Stomach (tissue), 4 donors: ENCODE data around the gene DDX6.

Experiments used
- POLR2A ChIP-seq, 4 donors: fragments of 450-650 bp; IDR thresholded peaks; one replicate each; pipeline ENCODE4 v1.6.1; 2016; ENCODE audit warnings: antibody characterized with exemption in 4 of 4, control low read depth in 2 of 4, mild to moderate bottlenecking in 1 of 4, moderate library complexity in 1 of 4
- TF ChIP-seq, protein P1 (sequence below), 7 experiments: fragments of 450-650 bp in 4 of 7; fragments of 200-600 bp in 3 of 7; sonication (generic) in 3 of 7; IDR thresholded peaks; one replicate each; pipeline ENCODE4 v1.5.1; 2016 to 2019; ENCODE audit warnings: antibody characterized with exemption in 7 of 7, control low read depth in 2 of 7, mild to moderate bottlenecking in 1 of 7

DNA sequence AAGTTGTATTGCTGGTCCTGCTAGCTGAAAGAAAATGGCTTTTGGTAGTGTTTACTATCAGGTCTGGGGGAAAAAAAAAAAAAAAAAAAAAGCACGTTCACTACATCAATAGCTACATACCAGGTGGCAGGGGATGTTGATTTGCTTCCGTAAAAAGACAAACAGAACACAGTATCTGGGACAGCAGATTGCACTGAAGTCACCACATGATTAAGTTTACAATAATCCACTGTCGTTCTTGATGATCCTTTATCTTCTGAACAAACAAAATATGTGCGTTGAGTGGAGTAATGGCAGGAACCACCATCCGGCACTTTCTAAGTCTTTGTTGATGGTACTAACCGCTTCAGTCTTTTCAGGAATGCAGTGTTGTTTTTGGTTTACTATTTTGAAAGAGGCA is 48.7 kb downstream of the DDX6 start:
- TF ChIP-seq, protein P1, sequence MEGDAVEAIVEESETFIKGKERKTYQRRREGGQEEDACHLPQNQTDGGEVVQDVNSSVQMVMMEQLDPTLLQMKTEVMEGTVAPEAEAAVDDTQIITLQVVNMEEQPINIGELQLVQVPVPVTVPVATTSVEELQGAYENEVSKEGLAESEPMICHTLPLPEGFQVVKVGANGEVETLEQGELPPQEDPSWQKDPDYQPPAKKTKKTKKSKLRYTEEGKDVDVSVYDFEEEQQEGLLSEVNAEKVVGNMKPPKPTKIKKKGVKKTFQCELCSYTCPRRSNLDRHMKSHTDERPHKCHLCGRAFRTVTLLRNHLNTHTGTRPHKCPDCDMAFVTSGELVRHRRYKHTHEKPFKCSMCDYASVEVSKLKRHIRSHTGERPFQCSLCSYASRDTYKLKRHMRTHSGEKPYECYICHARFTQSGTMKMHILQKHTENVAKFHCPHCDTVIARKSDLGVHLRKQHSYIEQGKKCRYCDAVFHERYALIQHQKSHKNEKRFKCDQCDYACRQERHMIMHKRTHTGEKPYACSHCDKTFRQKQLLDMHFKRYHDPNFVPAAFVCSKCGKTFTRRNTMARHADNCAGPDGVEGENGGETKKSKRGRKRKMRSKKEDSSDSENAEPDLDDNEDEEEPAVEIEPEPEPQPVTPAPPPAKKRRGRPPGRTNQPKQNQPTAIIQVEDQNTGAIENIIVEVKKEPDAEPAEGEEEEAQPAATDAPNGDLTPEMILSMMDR (IDR thresholded peaks at IDR 0.05), result no peak
- no peak for TF ChIP-seq POLR2A (IDR thresholded peaks at IDR 0.05)
